ENCODE measurements around the gene LHX8.
"Not testable (repeated sequence)": the region's sequence is repeated elsewhere in the genome, so short reads cannot be mapped to it uniquely, and the experiment has no call there.

Gene LHX8

DNA sequence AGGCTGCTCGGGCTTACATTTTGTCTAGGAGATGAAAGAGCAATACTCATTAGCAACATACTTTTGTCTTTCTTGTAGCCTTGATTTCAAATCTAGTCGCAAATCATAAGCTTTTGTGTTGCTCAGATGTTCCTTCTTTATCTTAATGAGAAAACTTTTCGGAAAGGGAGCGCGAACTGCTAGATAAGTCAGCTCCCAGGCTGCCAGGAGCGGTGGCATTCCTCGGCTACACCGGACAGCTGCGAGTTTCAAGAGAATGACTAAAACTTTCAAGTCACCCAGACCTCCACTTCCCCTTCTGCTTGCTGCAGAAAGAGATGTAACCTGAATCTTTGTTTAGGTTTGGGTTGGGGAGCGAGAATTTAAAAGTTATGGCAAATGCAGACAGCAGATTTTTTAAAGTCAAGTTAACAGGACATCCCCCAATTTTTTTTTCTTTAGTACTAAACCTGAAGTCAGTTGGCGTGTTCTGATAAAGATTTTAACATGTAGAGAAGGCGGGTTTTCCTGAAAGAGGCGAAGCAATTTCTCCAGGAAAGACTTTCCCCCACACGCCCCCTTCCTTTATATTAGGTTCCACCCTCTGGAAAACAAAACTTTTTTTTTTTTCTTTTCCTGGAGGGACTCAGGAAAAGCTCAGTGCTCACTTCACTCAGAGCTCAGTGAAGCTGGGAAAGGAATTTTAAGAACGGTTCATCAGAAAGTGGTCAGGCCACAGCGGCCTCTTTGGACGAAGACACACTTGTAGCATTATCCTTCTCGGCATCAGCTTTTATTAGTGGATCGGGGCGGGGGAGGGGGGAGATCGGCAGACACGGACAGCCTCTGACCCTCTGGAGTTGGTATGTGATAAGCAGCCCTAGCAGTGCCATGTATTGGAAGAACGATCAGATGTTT is at the start of gene LHX8:
LHX8 (plus strand) TSS at position 639 of the 897 bp plus-strand sequence. CDS start 2,227 bp downstream, outside the sequence.
- no peak for DNase-seq

DNA sequence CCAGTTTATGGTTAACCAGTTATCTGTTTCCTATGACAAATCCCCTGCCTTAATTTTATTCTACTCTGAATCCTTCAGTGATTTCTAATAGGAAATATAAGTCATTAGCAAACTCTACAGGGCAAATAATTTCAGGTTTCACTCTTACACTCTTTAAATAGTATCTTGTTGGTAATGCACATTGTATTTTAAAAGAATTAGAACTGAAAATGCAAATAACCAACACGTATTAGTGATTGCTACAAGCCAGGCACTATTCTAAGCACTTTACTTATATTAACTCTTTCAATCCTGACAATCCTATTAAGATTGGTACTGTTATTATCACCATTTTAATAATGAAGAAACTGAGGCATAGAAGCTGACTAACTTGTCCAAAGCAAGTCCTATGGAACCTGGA is 48.3 kb upstream of the LHX8 start:
- DNase-seq: no peak

DNA sequence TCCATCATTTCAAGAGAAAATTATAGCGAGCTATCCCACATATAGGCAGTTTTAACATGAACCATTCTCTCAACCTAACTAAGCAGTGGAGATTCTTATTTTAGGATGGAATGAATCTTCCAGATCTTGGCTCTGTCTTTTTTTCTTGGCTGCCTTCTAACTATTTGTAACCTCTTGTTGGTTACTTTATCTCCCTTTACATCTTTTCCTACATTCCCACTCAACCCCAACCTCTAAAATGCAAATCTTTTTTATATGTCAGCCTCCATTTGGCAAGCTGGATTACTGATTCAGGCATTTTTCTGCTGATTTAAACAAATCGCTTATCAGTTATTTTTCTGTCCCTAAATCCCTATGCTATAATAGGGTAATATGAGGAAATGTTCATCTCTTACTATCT is 46.9 kb upstream of the LHX8 start:
- no peak for DNase-seq

DNA sequence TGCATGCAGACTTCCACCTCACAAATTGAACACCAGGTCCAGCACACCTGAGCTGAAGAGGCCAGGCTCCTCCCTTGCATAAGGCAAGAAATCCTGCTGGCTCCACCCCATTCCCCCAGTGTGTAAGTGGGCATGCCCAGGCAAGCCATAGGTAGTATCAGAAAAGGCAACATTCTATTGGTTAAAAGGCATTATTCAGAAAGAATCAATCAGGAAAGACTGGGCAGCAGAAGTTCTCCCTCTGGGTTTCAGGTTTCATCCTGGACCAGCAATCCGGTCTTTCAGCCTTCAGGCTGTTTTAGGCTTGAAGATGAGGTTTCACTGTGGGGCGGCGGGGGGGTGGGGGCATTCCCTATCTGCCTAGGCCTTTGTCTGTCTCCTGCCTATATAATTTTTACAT is 42.0 kb upstream of the LHX8 start:
- DNase-seq: no peak

DNA sequence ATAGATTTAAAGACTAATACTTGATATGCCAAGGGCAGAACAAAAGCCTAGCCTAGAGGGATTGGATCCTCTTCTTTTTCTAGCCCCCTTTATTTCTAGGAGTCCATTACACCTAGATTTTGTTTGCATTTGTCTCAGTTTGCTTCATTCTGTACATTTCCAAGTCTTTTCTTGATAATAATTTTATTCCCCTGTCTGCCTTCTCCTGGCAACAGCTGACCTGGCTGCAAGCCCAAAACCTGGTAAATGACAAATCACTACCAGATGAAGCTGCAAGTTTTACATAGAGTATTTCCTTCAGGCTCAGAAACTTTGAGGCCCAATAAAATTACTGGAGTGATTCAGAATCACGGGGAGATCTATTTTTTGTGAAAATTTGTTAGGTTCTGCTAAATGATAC is 36.5 kb upstream of the LHX8 start:
- no peak for DNase-seq

DNA sequence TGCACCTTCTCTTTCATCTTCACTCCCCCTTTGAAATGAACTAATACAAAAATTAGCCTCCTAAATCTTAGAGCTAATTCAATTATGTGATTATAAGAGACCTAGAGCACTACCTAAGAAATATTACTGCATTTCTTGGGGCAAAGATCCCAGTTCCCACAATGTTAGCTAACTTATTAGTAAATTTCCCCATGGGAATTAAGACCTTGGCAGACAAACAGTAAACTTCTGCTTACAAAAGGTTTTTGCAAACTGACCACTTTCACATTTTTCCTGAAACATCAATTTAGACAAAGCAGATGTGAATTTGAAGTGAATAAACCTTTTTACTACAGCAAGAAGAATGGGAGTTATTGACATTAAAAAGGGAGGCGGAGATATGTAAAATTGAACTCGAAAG is 34.6 kb upstream of the LHX8 start:
- DNase-seq: no peak

DNA sequence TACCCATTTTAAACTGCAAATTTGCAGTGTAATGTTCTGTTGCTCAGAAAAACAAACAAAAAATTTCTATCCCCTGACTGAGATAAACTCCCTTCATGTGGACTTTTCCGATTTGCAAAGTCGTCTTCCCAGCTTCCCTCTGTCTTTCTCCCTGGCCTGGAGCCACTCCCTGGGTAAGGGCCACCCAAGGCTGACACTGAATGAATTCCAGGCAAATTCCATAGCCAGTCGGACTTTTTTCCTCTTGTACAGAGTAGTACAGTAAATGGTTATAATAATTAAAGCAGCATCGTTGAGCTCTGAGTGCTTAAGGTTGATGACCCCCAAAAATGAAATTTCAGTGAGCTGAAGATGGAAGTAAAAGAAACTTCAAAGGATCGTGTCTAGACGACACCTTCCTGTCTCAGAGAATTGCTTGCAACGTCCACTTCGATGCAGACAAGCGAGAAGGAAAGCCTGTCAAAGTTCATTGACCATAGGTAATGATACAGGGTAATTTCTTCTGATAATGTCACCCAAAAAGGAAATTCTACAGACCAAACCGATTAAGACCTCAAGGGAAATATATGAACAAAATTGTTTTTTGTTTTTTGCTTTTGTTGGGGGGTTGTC is 33.6 kb upstream of the LHX8 start:
- no peak for DNase-seq

DNA sequence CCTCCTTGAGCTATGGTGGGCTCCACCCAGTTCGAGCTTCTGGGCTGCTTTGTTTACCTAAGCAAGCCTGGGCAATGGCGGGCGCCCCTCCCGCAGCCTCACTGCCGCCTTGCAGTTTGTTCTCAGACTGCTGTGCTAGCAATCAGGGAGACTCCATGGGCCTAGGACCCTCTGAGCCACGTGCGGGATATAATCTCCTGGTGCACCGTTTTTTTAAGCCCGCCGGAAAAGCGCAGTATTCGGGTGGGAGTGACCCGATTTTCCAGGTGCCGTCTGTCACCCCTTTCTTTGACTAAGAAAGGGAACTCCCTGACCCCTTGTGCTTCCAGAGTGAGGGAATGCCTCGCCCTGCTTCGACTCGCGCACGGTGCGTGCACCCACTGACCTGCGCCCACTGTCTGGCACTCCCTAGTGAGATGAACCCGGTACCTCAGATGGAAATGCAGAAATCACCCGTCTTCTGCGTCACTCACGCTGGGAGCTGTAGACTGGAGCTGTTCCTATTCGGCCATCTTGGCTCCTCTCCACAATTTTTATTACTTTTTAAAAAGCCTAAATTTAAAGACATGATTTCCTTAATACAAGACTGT is 21.7 kb upstream of the LHX8 start:
- DNase-seq: not testable (repeated sequence)

DNA sequence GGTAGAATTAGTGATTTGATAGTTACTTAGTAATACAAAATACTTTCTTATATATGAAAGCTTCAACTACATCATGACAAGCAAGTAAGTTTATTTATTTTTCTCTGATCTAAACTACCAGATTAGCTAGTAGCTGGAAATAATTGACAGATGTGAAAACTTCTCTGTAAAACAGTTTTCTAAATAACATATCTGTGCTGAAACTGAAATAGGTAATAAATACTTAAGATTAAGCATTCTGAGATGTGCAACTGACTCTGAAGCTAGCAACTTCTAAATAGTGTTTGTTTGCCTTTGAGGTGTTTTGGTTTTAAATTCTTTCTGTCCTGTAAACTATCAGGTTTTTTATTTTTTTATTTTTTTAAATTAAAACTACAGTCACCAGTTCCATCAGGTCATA is 18.5 kb upstream of the LHX8 start:
- no peak for DNase-seq

DNA sequence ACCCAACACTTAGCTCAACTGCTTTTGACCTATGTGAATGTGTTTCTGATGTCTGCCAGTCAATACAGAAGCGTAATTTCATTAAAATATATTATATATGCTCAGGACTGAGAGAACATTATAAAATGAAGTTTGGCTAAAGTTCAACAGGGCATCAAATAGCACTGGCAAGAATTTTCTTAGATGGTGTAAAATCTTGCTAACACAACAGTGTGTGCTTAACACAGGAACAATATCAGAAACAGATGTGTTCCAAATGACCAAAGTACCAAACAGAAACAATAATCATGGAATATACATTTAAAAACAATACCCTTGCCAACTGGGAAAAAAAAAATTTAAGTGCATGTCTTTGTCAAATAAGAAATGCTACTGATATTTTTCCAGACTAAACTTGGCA is 10.4 kb upstream of the LHX8 start:
- DNase-seq: no peak

DNA sequence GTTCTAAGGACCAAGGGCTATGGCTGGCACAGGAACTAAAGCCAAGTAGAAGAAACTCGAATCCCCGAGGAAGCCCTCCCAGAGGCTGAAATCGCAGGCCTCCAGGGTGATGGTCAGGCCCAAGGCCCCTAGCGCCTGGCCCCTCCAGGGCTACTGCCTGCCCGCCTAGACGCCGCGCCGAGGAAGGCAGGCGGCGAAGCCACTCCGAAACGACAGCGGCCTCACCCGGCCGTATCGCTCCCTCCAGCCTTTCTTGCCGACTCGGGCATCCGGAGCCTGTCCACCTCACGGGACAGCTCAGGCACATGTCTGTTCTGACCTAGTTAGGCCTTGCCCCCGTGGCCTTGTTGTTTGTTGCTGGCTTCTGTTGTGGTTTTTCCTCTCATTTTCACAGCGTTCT is 9.7 kb upstream of the LHX8 start:
- DNase-seq: no peak

DNA sequence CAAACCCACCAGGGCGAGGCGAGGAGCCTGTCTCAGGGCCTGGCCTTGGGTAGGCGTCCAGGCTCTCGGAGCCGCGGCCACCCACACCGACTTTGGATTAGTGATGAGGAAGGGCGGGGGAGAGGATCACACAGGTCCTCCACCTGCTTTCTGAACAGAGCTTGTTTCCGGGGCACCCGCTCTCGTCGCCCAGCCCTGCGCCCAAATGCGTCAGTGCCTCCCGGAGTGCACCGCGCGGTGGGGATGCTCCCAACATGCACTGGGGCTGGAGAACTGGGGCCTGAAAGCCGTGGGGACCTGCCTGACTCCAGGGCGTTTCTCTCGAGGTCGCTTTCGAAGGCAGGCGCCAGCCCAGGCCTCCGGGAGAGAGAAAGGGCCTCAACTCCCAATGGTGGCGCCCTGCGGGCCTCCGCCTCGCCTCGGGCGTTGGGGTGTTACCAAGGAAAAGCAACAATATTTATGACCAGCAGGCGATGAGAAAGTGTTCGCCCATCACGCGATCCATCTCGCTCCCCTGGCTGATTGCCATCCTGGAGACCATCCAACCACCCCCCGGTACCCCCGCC is 8.9 kb upstream of the LHX8 start:
- DNase-seq: no peak

DNA sequence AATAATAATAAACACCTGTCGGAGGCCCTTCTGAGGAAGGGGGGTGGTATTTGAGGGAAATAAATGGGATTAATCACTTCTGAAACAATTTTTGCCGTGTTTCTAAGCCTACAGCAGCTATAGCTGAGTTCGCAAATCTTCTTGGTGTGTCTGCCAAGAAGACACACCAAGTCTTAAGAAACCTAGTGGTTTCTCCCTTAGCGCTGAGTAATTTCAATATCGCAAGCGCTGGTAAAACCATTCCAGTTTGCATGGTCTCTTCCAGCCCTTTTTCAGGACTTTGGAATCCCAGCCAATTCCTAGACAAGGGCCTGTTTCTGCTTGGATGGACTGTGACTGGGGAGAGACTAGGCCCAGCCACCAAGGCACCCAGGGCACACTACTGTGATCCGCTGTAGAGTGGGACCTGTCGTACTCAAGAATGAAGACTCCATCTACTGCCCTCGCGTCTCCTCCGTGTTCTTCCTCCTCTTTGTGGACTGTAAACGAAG is 7.5 kb upstream of the LHX8 start:
- DNase-seq: no peak

DNA sequence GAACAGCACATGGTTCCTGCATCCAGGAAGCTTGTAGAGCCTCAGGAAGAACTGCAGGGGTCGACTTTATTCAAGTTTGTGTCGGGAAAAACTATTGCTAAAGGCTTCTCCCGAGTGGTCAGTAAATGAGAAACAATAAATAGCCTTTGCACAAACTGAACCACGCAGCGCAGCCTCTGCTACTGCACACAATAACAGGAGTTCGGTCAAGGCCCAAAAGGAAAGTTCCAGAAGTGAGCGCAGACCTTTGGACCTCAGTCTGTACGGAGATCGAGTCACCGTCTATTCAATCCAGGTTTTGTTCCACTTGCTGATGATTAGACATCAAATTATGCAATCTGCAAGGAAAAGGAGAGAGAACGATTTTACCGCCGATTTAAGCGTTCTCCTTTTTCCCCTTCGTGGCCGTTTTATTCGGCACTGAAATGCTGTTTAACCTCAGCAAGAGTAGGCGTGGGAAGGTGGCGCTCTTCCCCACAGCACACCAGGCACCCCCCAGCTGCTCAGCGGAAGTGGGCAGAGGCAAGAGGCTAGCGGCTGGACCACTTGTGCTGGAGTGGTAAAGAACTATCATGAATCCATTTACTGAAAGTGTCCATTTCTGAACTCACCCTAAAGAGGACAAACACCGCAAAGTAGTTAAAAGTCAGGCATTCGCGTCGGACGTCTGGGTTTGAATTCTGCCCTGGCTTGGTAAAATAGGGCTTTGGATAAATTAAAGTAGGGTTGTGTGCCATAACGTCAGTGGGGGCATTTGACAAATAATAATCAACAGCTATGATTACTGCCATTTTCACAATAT is 6.1 kb upstream of the LHX8 start:
- no peak for DNase-seq

DNA sequence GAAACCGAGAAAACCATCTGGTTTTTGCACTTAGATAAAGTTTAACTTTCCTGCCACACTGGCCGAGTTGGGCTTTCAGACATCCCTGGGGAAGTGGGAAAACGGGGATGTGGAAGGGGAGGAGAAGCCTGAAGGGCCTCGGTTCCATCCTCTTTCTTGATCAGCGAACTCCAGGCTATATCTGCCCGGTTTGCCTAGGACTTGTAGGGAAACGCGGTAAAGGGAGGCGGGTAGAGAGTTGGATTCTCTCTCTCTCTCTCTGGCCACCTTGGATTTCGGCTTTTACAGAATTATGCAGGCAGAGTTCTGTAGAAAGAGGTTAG is 4.6 kb upstream of the LHX8 start:
- no peak for DNase-seq

DNA sequence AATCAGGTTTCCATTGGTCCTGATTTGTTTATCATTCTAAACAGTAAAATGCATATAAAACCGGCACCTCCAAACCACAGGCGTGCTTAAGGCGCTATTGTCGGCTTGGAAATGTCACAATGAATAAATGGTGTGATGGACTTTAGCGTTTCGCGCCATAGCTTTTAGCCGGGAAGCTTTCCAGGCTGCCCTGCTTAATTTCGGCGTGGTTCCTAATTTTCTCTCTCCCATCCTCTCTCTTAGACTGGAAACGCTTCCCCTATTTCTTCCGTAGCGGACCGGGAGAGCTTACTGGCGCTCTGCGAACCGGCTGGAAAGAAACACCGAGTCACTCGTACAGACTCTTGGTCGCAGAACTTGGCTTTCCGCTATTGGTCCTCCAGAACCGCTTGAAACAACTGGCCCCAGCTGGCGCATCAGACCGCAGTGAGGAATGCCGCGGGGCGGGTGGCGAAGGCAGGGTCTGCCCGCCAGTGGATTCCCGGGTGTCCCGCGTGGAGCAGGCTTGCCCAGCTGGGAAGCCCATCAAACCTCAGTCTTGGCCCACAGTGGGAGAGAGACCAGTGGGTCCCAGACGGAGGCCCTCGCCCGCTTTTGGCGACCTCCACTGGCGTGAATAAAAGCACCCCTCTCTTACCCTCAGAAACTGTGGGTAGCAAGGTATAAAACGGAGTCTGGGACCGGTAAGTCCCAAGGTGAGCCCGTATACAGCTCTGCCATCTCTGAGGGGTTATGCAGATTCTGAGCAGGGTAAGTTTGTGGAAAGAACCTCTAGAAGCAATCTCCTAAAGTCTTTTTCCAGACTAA is 4.0 kb upstream of the LHX8 start:
- DNase-seq: no peak

DNA sequence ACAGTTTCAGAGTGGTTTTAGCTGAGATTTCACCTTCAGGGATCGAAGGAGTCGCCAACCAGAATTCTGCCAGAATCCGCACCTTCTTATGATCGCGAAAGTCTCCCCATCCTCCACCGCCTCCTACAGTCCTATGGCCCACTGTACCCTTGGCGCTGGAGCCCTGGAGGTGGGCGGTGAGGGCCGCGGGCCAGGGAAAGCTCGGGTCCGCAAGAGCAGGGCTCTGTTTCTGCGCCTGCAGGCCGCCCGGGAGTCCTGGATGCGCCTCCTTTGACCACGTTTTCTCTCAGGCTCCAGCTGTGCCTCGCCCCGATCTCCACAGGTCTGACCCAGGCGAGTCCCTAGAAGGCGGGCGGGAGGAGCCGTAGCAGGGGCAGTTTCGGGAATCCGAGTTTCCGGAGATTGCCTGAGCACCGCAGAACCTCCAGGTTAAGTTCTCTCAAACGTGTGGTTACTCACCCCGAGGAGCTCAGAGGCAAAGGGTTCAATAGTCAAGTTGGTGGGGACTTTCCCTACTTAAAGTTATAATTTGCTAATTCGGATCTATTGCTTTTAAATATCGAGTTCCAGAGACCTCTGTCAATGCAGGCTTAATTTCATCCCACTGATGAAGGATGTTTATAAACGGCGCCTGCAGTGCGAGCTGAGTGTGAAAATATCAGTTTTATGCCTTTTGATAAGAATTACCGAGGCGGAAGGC is 3.2 kb upstream of the LHX8 start:
- DNase-seq: no peak

DNA sequence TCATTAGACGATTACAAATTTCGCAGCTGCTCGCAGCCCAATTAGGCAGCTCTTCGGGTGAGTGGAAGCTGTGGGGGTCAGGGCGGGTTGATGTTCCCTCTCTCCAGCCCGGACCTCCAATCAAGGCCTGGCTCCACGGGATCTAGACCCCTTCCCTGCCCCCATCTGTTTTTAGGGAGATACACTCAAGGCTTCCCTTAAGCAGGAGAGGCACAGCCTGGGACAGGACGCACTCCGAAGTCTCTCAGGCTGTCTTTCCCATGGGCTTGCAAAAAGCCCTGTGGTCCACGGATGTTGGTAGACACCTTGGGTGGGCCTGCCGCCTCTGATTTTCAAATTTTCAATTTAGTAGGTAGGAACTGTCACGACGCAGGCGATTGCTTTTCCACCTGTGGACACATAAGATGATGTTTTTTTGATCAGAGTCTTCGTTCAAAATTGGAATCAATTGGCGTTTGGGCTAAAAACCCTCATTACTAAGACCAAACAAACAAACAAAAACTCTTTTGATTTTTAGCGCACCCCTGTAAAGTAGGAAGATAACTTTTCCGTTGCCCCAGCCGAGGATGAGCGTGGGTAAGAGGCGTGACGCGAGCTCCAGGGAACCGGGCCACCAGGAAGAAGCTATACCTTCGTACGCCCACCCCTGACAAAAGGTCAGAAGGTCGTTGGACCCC is 2.5 kb upstream of the LHX8 start:
- no peak for DNase-seq

DNA sequence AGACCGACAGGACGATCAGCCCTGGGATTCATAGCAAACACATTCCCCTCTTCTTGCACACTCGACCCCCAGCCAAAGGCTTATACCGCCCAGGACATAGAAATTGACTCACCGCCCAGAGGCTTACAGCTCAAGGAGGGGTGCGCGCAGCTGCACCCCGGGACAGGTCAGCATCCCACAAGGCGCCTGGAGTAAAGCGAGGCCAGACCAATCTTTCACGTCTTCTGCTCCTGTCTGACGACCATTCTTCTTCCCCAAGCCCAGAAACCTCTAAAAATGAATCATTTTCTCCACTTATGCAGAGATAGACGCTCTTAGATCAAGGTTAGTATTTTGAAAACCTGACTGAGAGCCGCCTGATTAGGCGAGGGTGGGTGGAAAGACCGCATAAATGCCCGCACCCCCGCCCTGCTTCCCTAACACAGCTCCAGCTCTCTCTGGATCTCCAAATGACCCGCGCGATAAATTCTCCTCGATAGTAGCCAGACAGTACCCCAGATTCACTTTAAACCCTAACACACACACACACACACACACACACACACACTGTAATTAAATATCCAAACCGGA is 1.9 kb upstream of the LHX8 start:
- DNase-seq: no peak

DNA sequence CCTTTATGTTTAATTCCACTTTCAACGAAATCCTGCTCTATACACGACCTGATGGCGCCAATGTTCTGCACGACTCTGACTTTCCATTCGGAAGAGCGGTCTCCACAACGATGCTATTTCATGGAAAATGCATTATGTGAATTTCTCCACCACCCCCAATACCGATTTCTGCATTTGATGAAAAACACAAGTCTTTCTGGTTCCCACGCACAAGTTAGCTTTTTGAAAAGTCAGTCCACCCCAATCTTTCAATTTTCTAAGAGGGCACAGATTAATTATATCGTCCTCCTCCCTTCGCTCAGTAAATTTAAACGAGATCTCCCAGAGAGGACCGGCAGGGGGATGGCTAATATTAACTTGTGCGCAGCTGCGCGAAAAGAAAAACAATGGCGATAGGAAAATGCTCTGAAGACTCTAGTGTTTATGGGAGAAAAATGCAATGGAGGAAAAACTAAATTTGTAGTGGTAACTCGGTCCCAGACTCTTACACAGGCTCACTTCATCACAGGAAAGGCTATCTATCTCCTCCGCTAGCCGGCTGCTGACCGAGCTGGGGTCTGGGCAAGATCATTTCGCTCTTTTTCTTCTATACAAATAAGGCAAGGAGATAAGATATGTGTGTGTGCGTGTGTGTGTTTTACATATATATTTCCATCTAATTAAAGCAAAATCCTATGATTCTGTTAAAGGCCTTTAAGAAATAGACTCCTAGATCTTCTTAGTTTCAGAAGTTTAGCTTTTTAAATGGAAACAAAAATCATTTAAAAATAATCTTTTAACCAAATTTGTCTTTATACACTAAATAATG is 1.2 kb upstream of the LHX8 start:
- no peak for DNase-seq
